ENCODE results near the gene OR2T11.
"Not testable (repeated sequence)": the region's sequence is repeated elsewhere in the genome, so short reads cannot be mapped to it uniquely, and the experiment has no call there.

OR2T11 gene

GRCh38 chr1:248634991-248635390 is at the start of gene OR2T11:
Gene OR2T11, minus strand, starts transcription at chr1:248635091. Its CDS starts 7,963 bp downstream, at chr1:248627128.
- not testable (repeated sequence) for H3K4me3 ChIP-seq, H3K27ac ChIP-seq

- no peak overlapping the region for H3K27ac ChIP-seq
Observed at GRCh38 chr1:248681651-248682050, 46.8 kb upstream of the OR2T11 start.

GRCh38 chr1:248670003-248670402 is 35.1 kb upstream of the OR2T11 start:
- Histone ChIP-seq H3K27ac (no peak overlapping the region), H3K4me3 (no peak overlapping the region)

More at GRCh38 chr1:248681651-248682050, 46.8 kb upstream of the OR2T11 start:
- no peak overlapping the region for H3K4me3 ChIP-seq

- H3K27ac ChIP-seq, H3K4me3 ChIP-seq: not testable (repeated sequence)
Observed at GRCh38 chr1:248663453-248664328, 28.8 kb upstream of the OR2T11 start.

- not testable (repeated sequence) for H3K27ac ChIP-seq
Observed at GRCh38 chr1:248656797-248657196, 21.9 kb upstream of the OR2T11 start.

GRCh38 chr1:248655354-248655753 is 20.5 kb upstream of the OR2T11 start, which contains the start of gene OR2T27:
Gene OR2T27, minus strand, starts transcription at chr1:248655528. Its CDS starts 4,644 bp downstream, at chr1:248650884.
- not testable (repeated sequence) for H3K4me3 ChIP-seq

More at GRCh38 chr1:248656797-248657196, 21.9 kb upstream of the OR2T11 start:
- not testable (repeated sequence) for H3K4me3 ChIP-seq

GRCh38 chr1:248648770-248649536 is 14.1 kb upstream of the OR2T11 start:
- not testable (repeated sequence) for H3K4me3 ChIP-seq, H3K27ac ChIP-seq

More at GRCh38 chr1:248655354-248655753, 20.5 kb upstream of the OR2T11 start, which contains the start of gene OR2T27:
- not testable (repeated sequence) for H3K27ac ChIP-seq

GRCh38 chr1:248645178-248645577 is 10.3 kb upstream of the OR2T11 start, which contains the start of gene OR2T35:
Gene OR2T35, minus strand, starts transcription at chr1:248645278. Its CDS starts 6,020 bp downstream, at chr1:248639258.
- not testable (repeated sequence) for H3K27ac ChIP-seq, H3K4me3 ChIP-seq

- H3K27ac ChIP-seq, H3K4me3 ChIP-seq: not testable (repeated sequence)
Observed at GRCh38 chr1:248642971-248643651, 8.2 kb upstream of the OR2T11 start.

GRCh38 chr1:248641583-248641982 is 6.7 kb upstream of the OR2T11 start:
- H3K4me3 ChIP-seq, H3K27ac ChIP-seq: not testable (repeated sequence)

GRCh38 chr1:248640906-248641305 is 6.0 kb upstream of the OR2T11 start:
- not testable (repeated sequence) for H3K27ac ChIP-seq

GRCh38 chr1:248639652-248640051 is 4.8 kb upstream of the OR2T11 start:
- not testable (repeated sequence) for H3K27ac ChIP-seq, H3K4me3 ChIP-seq

More at GRCh38 chr1:248640906-248641305, 6.0 kb upstream of the OR2T11 start:
- not testable (repeated sequence) for H3K4me3 ChIP-seq

GRCh38 chr1:248636612-248637011 is 1.7 kb upstream of the OR2T11 start:
- not testable (repeated sequence) for H3K27ac ChIP-seq

GRCh38 chr1:248631354-248632008 is 3.4 kb downstream of the OR2T11 start:
- Histone ChIP-seq H3K27ac (no peak overlapping the region), H3K4me3 (no peak overlapping the region)

More at GRCh38 chr1:248636612-248637011, 1.7 kb upstream of the OR2T11 start:
- not testable (repeated sequence) for H3K4me3 ChIP-seq

GRCh38 chr1:248630551-248630950 is 4.3 kb downstream of the OR2T11 start:
- Histone ChIP-seq H3K27ac (no peak overlapping the region), H3K4me3 (no peak overlapping the region)

GRCh38 chr1:248627971-248628844 is 6.7 kb downstream of the OR2T11 start:
- Histone ChIP-seq H3K27ac (no peak overlapping the region), H3K4me3 (no peak overlapping the region)

GRCh38 chr1:248625971-248626370 is 8.9 kb downstream of the OR2T11 start:
- Histone ChIP-seq H3K4me3 (no peak overlapping the region), H3K27ac (no peak overlapping the region)

GRCh38 chr1:248625166-248625565 is 9.7 kb downstream of the OR2T11 start:
- no peak overlapping the region for H3K4me3 ChIP-seq
- no peak overlapping the region for H3K27ac ChIP-seq
